Heart left ventricle (tissue), 13 donors: Measurements from ENCODE around the gene RSRP1.
"Not testable (repeated sequence)": the region's sequence is repeated elsewhere in the genome, so short reads cannot be mapped to it uniquely, and the experiment has no call there.

Experiments
- POLR2A ChIP-seq, 2 donors: fragments of 450-650 bp; IDR thresholded peaks; one replicate each; pipeline ENCODE4 v1.6.1; 2017; ENCODE audit warnings: antibody characterized with exemption in 2 of 2, mild to moderate bottlenecking in 2 of 2, moderate library complexity in 2 of 2
- TF ChIP-seq, protein P1 (sequence below), 12 donors: fragments of 200-600 bp; sonication (generic) in 4 of 12; IDR thresholded peaks; one replicate each; pipeline versions ENCODE4 v1.5.0 to v1.8.0; 2018 to 2022; ENCODE audit warnings: antibody characterized with exemption in 12 of 12, mild to moderate bottlenecking in 5 of 12
- donor health status: ischemic (EF 13 %, LVEDD 7.1; RV severe dilation, severe dysfunction).
- donor health status: DM: no; HTN: yes; CAD: no.
- donor health status: DM: no; HTN: no; CAD: no.
- donor health status: ischemic (EF 25% LVEDD 6.9; RV normal size, moderate dysfunction).
- donor health status: ischemic (EF 25% LVEDD 5.7; RV mildly dilated, moderate dysfunction).
- donor health status: ischemic (EF 35%, LVEDD 5.7; RV mildly dilated, moderate dysfunction).
- donor health status: nonischemic (EF 11% LVEDD 7.7; RV severe dilation, severe dysfunction).
- donor health status: DM: yes; HTN: yes; CAD: no.
- donor health status: PGD.
- donor health status: ischemic (EF 29% LVEDD 5.4; RV normal size, mild dysfunction).
- donor health status: nonischemic (EF 23%, LVEDD 6.1; RV moderate dilation, normal function).

DNA sequence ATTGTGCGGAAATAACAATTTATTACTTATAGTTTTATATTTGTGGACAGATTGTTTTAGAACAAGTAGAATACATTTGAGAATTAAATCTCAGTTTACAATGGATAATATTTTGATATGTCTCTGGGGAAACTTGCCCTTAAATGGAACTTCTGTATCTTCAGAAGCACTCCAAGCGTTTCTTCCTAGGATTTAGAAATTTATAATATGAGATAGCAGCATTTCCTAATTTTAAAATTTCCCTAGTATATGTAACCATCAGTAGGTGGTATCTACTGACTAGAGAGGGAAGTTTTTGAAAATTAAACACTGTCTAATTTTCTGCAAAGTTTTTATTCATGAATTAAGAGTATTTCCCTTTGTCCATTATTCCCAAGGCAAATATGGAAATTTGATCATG lies 46.2 kb upstream of the RSRP1 start:
- TF ChIP-seq, protein P1, sequence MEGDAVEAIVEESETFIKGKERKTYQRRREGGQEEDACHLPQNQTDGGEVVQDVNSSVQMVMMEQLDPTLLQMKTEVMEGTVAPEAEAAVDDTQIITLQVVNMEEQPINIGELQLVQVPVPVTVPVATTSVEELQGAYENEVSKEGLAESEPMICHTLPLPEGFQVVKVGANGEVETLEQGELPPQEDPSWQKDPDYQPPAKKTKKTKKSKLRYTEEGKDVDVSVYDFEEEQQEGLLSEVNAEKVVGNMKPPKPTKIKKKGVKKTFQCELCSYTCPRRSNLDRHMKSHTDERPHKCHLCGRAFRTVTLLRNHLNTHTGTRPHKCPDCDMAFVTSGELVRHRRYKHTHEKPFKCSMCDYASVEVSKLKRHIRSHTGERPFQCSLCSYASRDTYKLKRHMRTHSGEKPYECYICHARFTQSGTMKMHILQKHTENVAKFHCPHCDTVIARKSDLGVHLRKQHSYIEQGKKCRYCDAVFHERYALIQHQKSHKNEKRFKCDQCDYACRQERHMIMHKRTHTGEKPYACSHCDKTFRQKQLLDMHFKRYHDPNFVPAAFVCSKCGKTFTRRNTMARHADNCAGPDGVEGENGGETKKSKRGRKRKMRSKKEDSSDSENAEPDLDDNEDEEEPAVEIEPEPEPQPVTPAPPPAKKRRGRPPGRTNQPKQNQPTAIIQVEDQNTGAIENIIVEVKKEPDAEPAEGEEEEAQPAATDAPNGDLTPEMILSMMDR (IDR thresholded peaks at IDR 0.05) = not testable (repeated sequence)
- TF ChIP-seq POLR2A (IDR thresholded peaks at IDR 0.05) = not testable (repeated sequence)
